Endothelial cell of umbilical vein (primary cell): ENCODE measurements around the gene CAT.

Experiments
- JUN ChIP-seq: IDR thresholded peaks from 2 replicates; pipeline ENCODE4 v1.6.1; 2011; ENCODE audit warnings: borderline replicate concordance, low read depth; ENCODE audit not compliant: insufficient read length, insufficient read depth
- TF ChIP-seq, protein P1 (sequence below), 2 donors: IDR thresholded peaks; 1 replicate in 1 of 2; 2 replicates in 1 of 2; pipeline ENCODE4 v1.5.1; 2011; ENCODE audit warnings: low read length in 2 of 2, mild to moderate bottlenecking in 2 of 2, moderate library complexity in 2 of 2, control low read depth in 1 of 2, inconsistent platforms in 1 of 2, low read depth in 1 of 2; ENCODE audit not compliant: insufficient read depth in 1 of 2; ENCODE audit errors: extremely low read depth in 1 of 2

- TF ChIP-seq JUN, result no peak
- TF ChIP-seq, protein P1, sequence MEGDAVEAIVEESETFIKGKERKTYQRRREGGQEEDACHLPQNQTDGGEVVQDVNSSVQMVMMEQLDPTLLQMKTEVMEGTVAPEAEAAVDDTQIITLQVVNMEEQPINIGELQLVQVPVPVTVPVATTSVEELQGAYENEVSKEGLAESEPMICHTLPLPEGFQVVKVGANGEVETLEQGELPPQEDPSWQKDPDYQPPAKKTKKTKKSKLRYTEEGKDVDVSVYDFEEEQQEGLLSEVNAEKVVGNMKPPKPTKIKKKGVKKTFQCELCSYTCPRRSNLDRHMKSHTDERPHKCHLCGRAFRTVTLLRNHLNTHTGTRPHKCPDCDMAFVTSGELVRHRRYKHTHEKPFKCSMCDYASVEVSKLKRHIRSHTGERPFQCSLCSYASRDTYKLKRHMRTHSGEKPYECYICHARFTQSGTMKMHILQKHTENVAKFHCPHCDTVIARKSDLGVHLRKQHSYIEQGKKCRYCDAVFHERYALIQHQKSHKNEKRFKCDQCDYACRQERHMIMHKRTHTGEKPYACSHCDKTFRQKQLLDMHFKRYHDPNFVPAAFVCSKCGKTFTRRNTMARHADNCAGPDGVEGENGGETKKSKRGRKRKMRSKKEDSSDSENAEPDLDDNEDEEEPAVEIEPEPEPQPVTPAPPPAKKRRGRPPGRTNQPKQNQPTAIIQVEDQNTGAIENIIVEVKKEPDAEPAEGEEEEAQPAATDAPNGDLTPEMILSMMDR (IDR thresholded peaks at IDR 0.05; ENCODE audit: extremely low read depth in 1 of 2, insufficient read depth in 1 of 2, low read depth in 1 of 2, low read length in 2 of 2), result no peak
Measured at GRCh38 chr11:34507156-34507555, 68.4 kb downstream of the CAT start.
